Esophagus mucosa (tissue), 1 donor: ENCODE data around the gene RPN2. TPM values are rescaled to one million over a fixed set of nuclear protein-coding genes. Genes with fewer than 3 reads are reported as not detected.
A peak's percentile ranks its signal among the peaks of the same experiment; 100 is the strongest.
"Not testable (repeated sequence)": the region's sequence is repeated elsewhere in the genome, so short reads cannot be mapped to it uniquely, and the experiment has no call there.

Experiments used
- ATAC-seq: fragments of 200-7000 bp; cut with Tn5 transposase; one replicate; pipeline ENCODE4 v1.9.1; 2020
- total RNA-seq: library from RNA; stranded (reverse); gene quantifications from one replicate; pipeline ENCODE4 v1.2.4, GENCODE V29; 2023
- donor health status: DM: yes; HTN: yes; CAD: no.

The RPN2 gene
- total RNA-seq = 140 TPM

DNA sequence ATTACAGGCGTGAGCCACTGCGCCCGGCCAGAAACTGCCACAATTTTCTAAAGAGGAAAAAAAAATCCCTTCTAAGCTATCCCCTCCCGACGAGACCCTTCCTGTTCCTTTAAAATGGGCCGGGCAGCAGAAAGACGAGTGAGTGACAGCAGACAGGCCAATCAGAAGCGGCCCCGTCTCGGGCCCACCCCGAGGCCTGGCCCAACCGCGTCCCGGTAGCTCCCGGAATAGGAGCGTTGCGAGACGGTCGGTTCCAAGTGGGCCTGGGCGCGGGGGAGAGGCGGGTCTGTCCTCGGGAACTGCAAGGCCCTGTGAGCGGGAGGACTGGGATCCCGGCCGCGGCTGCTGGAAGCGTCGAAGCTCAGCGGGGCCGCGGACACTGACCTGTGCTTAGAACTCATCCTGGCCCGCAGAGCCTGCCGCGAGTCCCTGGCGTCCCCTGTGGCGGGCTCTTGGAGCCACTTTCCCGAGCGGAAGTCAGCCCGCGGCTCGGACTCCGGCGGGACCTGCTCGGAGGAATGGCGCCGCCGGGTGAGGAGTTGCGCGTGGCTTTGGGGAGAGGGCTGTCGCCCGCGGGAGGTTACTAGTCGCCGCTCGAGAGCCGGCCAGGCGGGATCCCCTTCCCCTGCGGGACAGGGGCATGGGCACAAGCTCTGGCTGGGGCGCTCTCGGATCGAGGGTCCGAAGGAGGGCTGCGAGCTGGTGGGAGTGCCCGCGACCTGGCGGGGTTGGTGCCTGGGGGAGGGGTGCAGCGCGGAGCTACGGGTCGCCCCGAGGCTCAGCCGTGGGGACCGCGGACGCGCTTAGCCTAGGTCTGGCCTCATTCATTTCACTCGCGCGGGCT, at the start of gene RPN2, which contains the start of gene MROH8:
TSS of gene RPN2 (plus strand) at position 492 of the 844 bp plus-strand sequence. CDS start at position 519, 27 bp downstream.
TSS of gene MROH8 (minus strand) at position 710 of the 844 bp plus-strand sequence.
- peak; percentile 98 for ATAC-seq

DNA sequence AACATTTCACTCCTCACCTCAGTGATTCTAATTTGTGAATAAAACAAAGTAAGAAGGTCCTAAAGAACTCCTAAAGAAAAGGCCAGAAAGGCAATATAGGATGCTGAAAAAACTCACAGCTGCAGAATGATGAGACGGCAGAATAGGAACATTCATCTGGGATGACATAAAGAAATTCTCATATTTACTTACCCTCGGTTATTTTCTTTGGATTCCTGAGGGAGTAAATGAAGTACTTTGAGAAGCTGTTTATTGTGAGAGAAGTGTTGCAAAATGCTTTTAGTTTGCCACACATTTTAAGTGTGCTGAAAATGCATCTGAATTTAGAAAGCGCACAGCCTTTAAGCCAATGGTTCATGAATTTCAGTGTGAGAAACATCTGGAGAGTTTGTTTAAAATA, 47.6 kb upstream of the RPN2 start:
- no peak for ATAC-seq

DNA sequence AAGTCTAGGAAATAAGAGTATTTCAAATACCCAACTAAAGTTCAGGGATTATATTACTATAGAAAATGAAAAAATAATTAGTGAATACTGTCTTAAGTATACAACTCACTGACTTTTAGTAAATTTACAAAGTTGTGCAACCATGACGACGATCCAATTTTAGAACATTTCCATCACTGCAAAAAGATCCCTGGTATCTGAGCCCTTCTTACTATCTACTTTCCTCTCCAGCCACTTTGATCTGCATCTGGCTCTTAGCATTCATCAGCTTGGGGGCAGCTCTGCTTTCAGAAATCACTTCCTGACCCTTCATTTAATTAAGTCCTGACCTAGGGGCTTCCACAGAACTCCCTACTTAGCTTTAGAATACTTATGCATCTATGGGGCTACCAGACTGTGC, 45.2 kb upstream of the RPN2 start:
- no peak for ATAC-seq

DNA sequence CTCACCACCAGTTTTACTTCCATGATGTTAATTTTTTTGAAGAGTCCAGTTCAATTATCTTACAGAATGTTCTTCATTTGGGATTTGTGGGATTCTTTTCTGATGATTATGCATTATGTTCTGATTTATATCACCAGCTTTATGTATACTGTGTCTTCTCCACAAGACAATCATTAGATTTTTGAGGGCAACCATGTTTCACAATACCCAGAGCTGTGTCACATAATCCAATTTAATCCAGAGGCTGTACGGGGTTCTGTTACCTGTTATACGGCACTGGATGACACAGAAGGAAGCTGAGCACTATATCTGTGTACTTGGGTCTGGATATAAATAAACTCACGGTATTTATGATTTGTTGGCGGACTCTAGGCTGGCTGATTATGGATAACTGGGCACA, 41.6 kb upstream of the RPN2 start:
- ATAC-seq = peak; percentile 65

DNA sequence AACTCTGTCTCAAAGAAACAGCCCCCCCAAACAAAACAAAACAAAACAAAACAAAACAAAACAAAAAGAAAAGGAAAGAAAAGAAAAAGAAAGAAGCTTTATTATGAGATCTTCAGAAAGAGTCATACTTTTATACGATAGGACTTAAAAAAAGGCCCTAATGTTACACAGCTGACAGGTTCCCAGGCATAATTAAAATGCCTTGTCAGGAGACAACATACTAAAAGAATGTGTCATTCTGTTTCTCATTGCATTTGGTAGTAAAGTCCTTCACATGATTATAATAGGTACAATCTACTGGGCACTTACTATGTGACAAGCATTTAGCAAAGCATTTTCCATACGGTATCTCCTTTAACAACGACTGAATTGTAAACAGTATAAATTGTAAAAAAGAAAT, 36.4 kb upstream of the RPN2 start:
- no peak for ATAC-seq

DNA sequence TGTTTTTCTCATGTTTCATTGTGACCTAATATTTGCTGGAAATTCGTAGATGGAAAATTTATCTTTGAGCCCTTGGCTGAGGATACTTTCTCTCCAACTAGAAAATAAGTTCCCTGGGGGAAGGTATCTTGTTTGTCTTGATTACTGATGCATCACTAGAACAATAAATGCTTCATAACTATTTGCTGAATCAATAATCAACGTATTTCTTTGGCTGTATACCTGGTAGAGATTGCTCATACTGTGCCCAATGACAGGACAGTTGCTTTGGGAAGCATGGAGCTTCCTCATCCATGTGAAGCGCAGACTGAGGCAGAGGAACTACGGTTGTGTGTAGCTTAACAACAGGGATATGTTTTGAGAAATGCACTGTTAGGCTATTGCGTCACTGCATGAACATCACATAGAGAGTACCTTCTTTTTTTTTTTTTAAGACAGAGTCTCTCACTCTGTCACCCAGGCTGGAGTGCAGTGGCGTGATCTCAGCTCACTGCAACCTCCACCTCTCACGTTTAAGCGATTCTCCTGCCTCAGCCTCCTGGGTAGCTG, 34.2 kb upstream of the RPN2 start:
- no peak for ATAC-seq

DNA sequence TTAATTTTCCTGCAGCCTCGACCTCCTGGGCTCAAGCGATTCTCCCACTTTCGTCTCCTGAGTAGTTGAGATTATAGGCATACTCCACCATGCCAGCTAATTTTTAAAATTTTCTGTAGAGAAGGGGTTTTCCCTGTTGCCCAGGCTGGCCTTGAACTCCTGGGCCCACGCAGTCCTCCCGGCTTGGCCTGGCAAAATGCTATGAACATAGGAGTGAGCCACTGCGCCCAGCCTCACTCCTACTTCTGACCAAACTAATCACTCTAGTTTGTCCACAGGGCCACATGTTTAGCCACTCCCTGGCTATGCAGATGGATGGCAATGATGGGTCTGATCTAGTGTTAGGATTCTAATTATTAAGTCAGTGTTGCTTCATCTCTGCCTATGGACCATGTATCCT, 31.9 kb upstream of the RPN2 start:
- no peak for ATAC-seq

DNA sequence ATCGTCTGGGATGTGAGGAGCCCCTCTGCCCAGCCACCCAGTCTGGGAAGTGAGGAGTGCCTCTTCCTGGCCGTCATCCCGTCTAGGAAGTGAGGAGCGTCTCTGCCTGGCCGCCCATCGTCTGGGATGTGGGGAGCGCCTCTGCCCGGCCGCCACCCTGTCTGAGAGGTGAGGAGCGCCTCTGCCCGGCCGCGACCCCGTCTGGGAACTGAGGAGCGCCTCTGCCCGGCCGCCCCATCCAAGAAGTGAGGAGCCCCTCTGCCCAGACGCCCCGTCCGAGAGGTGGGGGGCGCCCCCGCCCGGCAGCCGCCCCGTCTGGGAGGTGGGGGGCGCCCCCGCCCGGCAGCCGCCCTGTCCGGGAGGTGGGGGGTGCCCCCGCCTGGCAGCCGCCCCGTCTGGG, 28.3 kb upstream of the RPN2 start:
- ATAC-seq = not testable (repeated sequence)

DNA sequence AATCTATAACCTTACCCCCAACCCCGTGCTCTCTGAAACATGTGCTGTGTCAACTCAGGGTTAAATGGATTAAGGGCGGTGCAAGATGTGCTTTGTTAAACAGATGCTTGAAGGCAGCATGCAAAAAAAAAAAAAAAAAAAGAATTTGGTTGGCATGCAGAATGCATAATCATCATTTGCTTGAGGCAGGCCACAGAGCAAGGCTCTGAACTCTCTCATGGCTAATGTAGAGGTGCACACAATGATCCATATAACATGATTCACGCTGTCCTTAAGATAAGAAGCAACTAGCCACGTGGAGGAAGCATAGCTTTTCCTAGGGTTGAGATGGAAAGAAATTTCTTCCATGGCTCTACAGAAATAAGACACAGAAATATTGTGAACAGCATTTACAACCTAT, 27.6 kb upstream of the RPN2 start:
- no peak for ATAC-seq

DNA sequence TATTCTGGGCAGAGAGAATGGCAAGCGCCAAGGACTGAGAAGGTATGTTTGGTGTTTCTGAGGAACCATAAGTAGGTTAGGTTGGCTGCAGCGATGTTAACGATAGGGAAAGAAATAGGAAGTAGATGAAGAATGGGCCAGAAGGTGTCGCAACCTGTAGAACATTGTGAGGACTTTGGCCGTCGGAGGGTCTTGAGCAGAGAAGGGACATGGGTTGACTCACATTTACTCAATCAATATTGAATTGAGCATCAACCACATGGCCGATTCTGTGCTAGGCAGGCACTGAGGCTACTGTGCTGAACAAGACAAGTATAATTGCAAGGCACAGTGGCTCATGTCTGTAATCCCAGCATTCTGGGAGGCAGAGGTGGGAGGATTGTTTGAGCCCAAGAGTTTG, 26.8 kb upstream of the RPN2 start:
- ATAC-seq = no peak

DNA sequence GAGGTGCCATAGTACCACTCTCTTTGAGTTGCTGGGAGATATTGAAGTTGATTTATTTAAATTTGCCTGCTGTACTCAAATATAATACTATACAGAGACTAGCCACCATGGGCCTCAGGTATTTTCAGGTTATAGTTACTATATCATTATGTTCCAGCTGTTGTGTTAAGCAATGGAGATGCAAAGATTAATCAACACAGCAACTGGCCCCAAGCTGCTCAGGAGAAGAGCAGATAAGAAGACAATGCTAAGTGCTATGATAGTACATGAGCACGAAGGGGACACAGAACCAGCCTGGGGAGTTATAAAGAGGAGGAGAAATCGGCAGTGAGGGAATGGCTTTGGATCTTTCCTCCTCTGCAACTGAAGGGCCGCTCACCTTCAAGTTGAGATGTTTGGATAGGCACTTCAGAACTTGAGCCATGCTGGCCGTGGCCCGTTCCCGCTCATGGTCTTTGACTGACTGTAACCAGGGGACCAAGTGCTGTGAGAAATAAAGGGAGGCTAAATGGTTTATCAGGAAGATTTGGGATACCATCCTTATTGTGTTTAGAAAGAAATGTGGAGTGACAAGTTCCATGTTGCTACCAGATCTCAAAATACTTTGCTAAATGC, 24.3 kb upstream of the RPN2 start:
- ATAC-seq = no peak

DNA sequence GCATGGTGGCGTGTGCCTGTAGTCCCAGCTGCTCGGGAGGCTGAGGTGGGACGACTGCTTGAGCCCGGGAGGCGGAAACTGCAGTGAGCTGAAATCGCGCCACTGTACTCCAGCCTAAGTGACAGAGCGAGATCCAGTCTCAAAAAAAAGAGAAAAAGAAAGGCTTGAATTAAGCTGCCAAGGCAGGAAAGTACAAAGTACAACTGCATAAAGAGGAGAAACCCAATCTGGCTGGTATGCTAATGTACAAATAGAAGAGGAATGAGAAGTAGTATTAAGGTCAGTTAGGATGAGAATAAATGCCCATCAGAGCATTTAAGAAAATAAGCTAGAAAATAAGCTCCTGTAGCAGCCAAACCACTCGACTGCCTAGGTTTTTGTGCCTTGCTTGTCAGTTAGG, 23.1 kb upstream of the RPN2 start:
- ATAC-seq = no peak

DNA sequence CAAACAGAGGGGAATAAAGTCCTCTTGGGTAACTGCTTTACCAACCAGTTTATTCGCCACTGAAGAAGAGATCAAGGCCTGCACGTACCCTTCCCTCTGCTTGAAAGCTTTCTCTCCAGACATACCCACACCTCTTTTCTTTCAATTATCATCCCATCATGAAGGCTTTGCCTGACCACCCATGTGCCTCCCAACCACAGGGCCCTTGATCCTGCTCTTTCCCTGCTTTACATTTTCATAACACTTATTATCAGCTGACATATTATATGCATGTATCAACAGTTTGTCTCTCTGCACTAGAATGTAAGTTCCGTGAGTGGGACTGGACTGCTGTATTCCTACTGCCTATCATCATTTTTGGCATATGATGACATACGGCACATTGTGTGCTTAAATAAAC, 20.9 kb upstream of the RPN2 start:
- no peak for ATAC-seq

DNA sequence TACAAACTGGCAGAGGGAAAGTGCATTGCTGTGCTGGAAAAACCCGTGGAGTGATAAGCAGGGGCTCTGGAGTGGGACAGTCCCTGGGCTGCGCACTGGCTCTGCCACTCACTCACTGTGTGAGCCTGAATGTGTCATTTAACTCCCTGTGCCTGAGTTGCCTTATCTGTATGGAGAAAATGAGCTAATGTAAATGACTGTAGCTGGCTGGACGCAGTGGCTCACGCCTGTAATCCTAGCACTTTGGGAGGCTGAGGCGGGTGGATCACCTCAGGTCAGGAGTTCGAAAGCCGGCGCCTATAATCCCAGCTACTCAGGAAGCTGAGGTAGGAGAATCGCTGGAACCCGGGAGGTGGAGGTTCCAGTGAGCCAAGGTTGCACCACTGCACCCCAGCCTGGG, 18.4 kb upstream of the RPN2 start:
- ATAC-seq = no peak

DNA sequence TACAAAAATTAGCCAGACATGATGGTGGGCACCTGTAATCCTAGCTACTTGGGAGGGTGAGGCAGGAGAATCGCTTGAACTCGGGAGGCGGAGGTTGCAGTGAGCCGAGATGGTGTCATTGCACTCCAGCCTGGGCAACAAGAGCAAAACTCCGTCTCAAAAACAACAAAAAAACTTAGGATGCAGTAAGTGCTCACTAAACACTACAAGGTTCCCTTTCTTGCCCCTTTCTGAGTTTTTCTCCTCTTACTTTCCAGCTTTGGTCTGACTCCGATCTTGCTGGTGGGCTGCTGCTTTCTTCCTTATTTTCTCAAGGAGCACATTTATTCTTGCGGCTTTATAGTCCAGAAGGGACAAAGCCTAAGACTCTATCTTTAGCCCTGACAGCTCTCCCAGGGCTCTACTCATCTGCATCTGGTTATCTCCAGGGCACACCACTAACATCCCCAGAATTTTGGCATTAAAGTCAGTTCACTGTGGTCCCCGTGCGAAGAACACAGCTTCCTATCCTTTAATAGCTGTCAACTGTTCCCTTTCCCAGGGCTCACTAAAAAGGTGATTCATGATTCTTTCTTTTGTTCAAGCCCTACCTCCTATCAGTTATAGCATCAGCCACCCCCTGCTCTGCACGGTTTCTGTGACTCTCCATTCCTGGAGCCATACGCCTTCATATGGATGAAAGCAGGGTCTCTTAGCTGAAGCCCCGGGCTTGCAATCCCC, 17.1 kb upstream of the RPN2 start:
- no peak for ATAC-seq

DNA sequence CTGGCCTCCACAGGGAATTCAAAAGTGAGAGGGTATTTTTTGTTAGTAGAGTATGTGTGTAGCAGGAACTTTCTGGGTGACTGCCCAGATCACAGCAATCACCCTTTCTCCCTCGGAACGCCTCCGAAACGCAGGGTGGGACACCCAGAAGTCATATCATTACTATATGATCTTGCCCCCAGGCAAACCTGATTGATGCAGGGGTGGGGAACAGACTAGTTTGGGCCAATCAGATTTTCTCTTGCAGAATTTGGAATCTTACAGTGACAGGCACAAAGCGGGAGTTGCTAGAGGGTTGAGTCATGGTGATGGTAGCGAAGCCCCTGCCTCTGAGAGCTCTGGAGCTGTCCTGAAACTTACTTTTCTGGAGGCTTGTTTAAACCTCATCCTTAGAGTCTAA, 16.5 kb upstream of the RPN2 start:
- ATAC-seq = no peak

DNA sequence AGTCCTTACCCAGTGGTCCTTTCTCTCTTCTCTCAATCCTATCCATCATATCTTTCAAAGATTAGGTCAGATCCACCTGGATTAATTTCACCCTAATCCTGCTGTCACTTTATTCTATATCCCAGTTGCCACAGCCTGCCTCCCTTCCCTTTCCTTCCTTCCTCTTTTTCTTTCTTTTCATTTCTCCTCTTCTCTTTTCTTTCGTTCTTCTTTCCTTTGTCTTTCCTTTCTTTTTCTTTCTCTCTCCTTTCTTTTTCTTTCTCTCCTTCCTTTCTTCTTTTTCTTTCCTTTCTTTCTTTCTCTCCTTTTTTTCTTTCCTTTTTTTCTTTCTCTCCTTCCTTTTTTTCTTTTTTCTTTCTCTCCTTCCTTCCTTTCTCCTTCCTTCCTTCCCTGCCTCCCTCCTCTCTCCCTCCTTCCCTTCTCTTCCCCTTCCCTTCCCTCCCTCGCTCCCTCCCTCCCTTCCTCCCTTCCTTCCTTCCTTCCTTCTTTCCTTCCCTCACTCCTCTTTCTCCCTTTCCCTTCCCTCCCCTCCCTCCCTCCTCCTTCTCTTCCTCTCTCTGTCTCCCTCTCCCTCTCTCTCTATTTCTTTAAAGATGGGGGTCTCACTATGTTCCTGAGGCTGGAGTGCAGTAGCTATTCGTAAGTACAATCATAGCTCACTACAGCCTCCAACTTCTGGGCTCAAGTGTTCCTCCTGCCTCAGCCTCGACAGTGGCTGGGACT, 15.1 kb upstream of the RPN2 start:
- no peak for ATAC-seq

DNA sequence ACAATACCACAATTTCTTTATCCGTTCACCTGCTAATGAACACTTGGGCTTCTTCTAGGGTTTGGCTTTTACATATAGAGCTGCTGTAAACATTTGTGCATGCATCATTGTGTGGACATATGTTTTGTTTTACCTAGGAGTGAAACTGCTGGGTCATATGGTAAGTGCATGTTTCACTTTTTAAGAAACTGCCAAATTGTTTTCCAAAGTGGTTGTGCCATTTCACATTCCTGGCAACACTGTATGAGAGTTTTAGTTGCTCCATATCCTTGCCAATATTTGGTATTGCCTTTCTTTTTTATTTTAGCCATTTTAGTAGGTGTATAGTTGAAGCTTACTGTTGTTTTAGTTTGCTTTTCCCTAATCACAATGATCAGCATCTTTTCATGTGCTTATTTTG, 14.1 kb upstream of the RPN2 start:
- ATAC-seq = no peak

DNA sequence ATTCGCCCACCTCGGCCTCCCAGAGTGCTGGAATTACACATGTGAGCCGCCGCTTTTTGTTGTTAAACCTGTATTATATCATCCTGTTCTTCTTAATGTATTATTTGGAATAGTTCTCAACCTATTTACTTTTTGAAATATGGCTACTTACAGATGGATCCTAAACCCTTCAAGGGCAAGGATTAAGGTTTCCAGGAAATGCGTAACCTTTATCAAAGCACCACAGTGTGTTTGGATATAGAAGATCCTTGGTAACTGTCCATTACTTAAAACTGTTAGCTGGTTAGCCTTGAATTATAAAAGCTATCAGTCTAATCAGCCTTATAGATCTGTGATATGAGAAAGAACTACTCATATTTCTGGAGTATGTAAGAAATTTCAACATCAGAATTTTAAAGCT, 12.3 kb upstream of the RPN2 start:
- no peak for ATAC-seq

DNA sequence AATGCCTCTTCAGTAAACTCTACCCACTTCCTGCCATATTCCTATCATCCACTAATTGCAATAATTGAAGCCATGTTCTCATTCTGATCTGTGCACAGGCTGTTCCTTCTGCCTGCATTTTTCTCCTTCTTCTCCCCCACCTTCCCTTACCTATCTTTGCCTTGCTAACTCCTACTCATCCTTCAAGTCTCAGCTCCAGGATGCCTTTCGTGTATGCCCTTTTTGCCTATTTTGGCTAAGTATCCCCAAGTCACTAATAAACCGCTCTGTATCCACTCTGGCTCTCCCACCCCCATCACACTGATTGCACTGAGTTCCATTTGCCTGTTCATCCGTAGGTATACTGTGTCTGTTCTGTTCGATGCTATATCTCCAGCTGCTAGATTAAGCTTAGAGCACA, 6.3 kb upstream of the RPN2 start:
- ATAC-seq = no peak

DNA sequence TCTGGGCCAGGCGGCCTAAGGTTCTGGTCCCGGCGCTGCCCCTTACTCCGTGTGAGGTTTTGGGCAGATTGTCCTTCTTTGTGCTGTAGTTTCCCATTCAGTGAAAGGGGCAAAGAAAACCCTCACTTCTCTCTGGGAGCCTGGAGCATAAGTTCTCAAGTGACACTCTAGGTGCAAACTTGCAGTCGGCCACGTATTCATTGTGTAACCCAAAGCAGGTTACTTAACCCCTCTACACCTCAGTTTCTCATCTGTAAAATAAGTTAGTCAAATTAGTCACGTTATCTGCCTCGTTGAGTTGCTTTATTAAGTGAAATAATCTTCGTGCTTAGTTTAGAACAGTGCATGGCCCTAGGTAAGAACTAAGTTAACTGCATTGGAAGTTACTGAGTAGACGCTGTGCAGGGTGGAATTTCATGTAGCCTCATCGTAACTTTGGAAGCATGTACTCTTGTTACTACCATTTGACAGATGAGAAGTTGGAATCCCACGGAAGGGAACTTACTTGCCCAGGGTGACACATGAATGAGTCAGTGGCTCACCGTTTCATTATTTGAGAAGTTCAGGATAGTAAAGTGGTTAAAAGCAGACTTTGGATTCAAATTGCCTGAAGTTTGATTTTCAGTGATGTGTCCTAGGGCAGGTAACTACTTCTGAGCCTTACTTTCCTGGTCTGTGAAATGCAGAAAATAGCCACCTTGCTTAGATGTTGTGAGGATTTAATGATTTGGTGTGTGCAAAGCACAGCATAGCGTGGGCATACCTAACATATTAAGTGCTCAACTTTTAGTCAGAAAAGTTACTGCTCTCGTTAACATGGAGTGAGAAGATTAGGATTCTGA, 774 bp downstream of the RPN2 start:
- peak; percentile 1 for ATAC-seq

DNA sequence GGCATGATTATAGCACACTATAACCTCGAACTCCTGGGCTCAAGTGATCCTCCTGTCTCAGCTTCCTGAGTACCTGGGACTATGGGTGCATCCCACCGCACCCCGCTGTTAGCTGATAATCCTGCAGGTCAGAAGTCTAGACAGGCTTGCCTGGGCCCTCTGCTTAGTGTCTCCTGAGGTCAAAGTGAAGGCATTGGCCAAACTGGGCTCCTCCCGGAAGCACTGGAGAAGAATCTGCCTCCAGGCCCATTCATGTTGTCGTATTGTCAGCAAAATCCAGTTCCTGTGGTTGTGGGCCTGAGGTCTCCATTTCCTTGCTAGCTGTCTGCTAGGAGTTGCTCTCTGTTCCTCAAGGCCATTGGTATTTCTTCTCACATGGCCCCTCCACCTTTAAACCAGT, 6.6 kb downstream of the RPN2 start:
- no peak for ATAC-seq
